Gastrocnemius medialis (tissue), 4 donors: ENCODE measurements around the gene DMRTC1. TPM values are rescaled to one million over a fixed set of nuclear protein-coding genes. Genes with fewer than 3 reads are reported as not detected.
"Not testable (repeated sequence)": the region's sequence is repeated elsewhere in the genome, so short reads cannot be mapped to it uniquely, and the experiment has no call there.

Source experiments
- ATAC-seq, 2 donors: fragments of 150-250 bp; one replicate each; pipeline ENCODE4 v1.9.1; 2016
- DNase-seq, 2 donors: peaks; one replicate each; pipeline ENCODE4 v3.0.0-alpha.2; 2019
- H3K27ac ChIP-seq, 4 donors: fragments of 200-600 bp; sonication (generic); 1 replicate in 1 of 4; 2 replicates in 3 of 4; pipeline ENCODE4 v1.5.1; 2016 to 2018; ENCODE audit warnings: mild to moderate bottlenecking in 2 of 4, moderate library complexity in 1 of 4
- H3K27me3 ChIP-seq, 3 donors: fragments of 200-600 bp; sonication (generic) in 2 of 3; 1 replicate in 1 of 3; 2 replicates in 2 of 3; pipeline versions ENCODE4 v1.5.1 to v1.6.0; 2016 to 2019; ENCODE audit warnings: mild to moderate bottlenecking in 1 of 3, moderate library complexity in 1 of 3
- H3K36me3 ChIP-seq, 2 donors: fragments of 200-600 bp; sonication (generic) in 1 of 2; one replicate each; pipeline ENCODE4 v1.5.1; 2017 to 2018
- H3K4me1 ChIP-seq, 2 donors: fragments of 200-600 bp; sonication (generic) in 1 of 2; one replicate each; pipeline ENCODE4 v1.5.1; 2016 to 2017; ENCODE audit warnings: mild to moderate bottlenecking in 2 of 2
- H3K4me3 ChIP-seq, 4 donors: fragments of 200-600 bp; sonication (generic) in 3 of 4; 1 replicate in 1 of 4; 2 replicates in 3 of 4; pipeline ENCODE4 v1.5.1; 2016 to 2019; ENCODE audit warnings: mild to moderate bottlenecking in 2 of 4
- H3K9me3 ChIP-seq, 3 donors: fragments of 200-600 bp; sonication (generic) in 2 of 3; 1 replicate in 1 of 3; 2 replicates in 2 of 3; pipeline ENCODE4 v1.5.1; 2016 to 2019
- in situ Hi-C, 4 donors: fragments of 200-750 bp; cut with MboI; loops; one replicate each; pipeline versions ENCODE4 v1.15.0 to v1.8.0; 2017; ENCODE audit warnings: low sequenced_read_pairs in 4 of 4
- intact Hi-C: fragments of 100-400 bp; cut with DNase I; formaldehyde crosslinking; loops from one replicate; pipeline ENCODE4 v1.15.1; 2023; ENCODE audit warnings: low total_unique reads
- total RNA-seq, 4 donors: library from RNA; depleted of rRNA; stranded (reverse); fragments of >200 nt; gene quantifications; one replicate each; pipeline versions ENCODE4 v1.1.0 to v1.2.3, GENCODE V29; 2016

Gene DMRTC1
- total RNA-seq, 4 donors from 2014 or later, result not detected

DNA sequence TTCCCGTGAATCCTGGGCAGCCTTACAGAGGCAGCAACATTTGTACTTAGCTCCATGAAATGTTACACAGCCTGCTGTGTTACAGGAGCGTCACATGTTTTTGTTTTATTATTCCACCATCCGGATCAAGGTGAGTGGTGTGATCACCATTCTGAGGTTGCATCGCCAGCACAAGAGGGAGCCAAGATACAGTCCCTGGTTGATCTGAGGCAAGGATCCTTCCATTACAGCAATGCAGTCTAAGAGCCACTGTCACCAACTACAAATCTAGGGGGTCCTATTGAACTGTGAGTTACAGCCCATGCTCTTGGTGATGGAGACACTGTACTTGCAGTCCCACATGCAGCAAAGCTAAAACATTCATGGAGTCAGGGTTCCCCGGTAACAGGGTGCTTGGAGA lies 27.5 kb downstream of the DMRTC1 start:
- in situ Hi-C loops, ATAC-seq, DNase-seq, H3K27ac ChIP-seq, H3K9me3 ChIP-seq, H3K4me1 ChIP-seq, H3K27me3 ChIP-seq, H3K4me3 ChIP-seq, intact Hi-C loops, H3K36me3 ChIP-seq: not testable (repeated sequence)

DNA sequence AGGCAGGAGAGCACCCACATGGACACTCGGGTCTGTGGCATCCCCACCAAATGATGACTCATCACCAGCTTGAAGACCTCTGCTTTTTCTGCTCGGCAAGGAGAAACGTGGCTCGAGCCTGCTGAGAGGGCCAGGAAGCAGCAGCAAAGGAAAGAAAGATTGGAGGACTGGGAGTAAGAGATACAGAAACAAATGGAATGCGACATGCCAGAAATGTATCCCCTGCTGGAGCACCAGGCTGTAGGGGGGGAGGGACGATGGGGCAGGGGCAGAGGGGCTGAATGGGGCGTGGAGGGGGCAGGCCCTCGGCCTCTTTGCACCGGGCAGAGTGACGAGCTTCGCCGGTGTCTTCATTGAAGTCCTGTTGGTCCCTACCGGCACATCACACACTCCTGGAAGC lies 31.3 kb downstream of the DMRTC1 start, which contains the start of gene FAM236C:
Gene FAM236C, plus strand, starts transcription at position 301 of the 400 bp plus-strand sequence. CDS start 100 bp downstream, outside the sequence.
- H3K9me3 ChIP-seq, H3K4me3 ChIP-seq, H3K36me3 ChIP-seq, in situ Hi-C loops, DNase-seq, H3K27me3 ChIP-seq, H3K4me1 ChIP-seq, H3K27ac ChIP-seq, intact Hi-C loops, ATAC-seq: not testable (repeated sequence)

DNA sequence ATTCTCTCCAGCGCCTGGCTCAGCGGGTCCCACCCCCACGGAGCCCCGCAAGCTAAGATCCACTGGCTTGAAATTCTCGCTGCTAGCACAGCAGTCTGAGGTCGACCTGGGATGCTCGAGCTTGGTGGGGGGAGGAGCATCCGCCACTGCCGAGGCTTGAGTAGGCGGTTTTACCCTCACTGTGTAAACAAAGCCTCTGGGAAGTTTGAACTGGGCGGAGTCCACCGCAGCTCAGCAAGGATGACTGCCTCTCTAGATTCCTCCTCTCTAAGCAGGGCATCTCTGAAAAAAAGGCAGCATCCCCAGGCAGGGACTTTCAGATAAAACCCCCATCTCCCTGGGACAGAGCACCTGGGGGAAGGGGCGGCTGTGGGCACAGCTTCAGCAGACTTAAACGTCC lies 53.9 kb downstream of the DMRTC1 start:
- ATAC-seq, intact Hi-C loops, in situ Hi-C loops, H3K27me3 ChIP-seq, H3K4me3 ChIP-seq, H3K4me1 ChIP-seq, H3K9me3 ChIP-seq, DNase-seq, H3K27ac ChIP-seq, H3K36me3 ChIP-seq: not testable (repeated sequence)

DNA sequence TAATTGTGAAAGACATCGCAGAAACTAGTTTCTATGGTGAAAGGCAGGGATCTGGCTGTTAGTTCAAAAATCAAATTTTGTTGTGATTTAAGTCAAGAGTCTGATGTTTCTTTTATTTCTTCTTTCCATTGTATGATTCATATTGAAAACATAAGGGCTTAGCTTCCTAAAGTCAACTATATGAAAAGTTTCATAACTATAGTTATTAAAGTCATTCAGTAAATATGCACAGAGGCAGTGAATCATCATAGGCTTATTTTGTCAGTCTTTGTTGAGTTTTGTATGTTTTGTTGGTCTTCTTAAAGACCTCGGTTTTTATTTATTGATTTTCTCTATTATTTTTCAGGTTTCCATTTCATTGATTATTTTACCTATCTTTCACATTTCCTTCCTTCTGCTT lies 60.7 kb downstream of the DMRTC1 start:
- ATAC-seq, in situ Hi-C loops, intact Hi-C loops, DNase-seq, H3K4me1 ChIP-seq, H3K27me3 ChIP-seq, H3K36me3 ChIP-seq, H3K27ac ChIP-seq, H3K9me3 ChIP-seq, H3K4me3 ChIP-seq: not testable (repeated sequence)

DNA sequence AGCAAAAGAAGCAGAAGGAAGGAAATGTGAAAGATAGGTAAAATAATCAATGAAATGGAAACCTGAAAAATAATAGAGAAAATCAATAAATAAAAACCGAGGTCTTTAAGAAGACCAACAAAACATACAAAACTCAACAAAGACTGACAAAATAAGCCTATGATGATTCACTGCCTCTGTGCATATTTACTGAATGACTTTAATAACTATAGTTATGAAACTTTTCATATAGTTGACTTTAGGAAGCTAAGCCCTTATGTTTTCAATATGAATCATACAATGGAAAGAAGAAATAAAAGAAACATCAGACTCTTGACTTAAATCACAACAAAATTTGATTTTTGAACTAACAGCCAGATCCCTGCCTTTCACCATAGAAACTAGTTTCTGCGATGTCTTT lies 106.1 kb downstream of the DMRTC1 start:
- DNase-seq, H3K4me1 ChIP-seq, ATAC-seq, H3K4me3 ChIP-seq, H3K27me3 ChIP-seq, H3K36me3 ChIP-seq, intact Hi-C loops, H3K9me3 ChIP-seq, in situ Hi-C loops, H3K27ac ChIP-seq: not testable (repeated sequence)

DNA sequence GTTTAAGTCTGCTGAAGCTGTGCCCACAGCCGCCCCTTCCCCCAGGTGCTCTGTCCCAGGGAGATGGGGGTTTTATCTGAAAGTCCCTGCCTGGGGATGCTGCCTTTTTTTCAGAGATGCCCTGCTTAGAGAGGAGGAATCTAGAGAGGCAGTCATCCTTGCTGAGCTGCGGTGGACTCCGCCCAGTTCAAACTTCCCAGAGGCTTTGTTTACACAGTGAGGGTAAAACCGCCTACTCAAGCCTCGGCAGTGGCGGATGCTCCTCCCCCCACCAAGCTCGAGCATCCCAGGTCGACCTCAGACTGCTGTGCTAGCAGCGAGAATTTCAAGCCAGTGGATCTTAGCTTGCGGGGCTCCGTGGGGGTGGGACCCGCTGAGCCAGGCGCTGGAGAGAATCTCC lies 112.9 kb downstream of the DMRTC1 start:
- in situ Hi-C loops, intact Hi-C loops, H3K27ac ChIP-seq, DNase-seq, H3K9me3 ChIP-seq, H3K4me3 ChIP-seq, H3K27me3 ChIP-seq, H3K4me1 ChIP-seq, ATAC-seq, H3K36me3 ChIP-seq: not testable (repeated sequence)

Other genes starting within 250 kb of the DMRTC1 start
- 100 to 1,000 TPM in 2 of 4 donors, 10 to 100 TPM in 2; 33.5 to 176 (median 107) TPM for gene PHKA1, start 229.5 kb downstream of the DMRTC1 start, total RNA-seq
- not detected for gene DMRTC1B, start 166.9 kb downstream of the DMRTC1 start, total RNA-seq
- gene FAM236B, start 161.2 kb downstream of the DMRTC1 start, total RNA-seq, result not detected
- gene FAM236D, start 135.6 kb downstream of the DMRTC1 start, total RNA-seq, result not detected
- not detected for gene FAM236C, start 31.2 kb downstream of the DMRTC1 start, total RNA-seq
- not detected for gene FAM236A, start 5.6 kb downstream of the DMRTC1 start, total RNA-seq
- gene PABPC1L2B, start 59.1 kb upstream of the DMRTC1 start, total RNA-seq, result not detected
- not detected for gene PABPC1L2A, start 135.7 kb upstream of the DMRTC1 start, total RNA-seq